K562 (cell line): ENCODE data around the gene DVL2. TPM values are rescaled to one million over a fixed set of nuclear protein-coding genes. Genes with fewer than 3 reads are reported as not detected.

Experiments used
- ATAC-seq: fragments of 200-7000 bp; cut with Tn5 transposase; 3 replicates; pipeline ENCODE4 v1.9.1; 2020; ENCODE audit warnings: moderate library complexity
- BruUV-seq: library from RNA; stranded (reverse); fragments of 400-500 nt; replicated peaks from 2 replicates; lab custom pipeline; 2021; lab: Mats Ljungman, UMichigan
- CTCF ChIA-PET: fragments of 300-600 bp; formaldehyde crosslinking; extraction: SDS; loops from one replicate; lab custom pipeline; 2021; ENCODE audit warnings: low intra/inter-chr PET ratio; lab: Yijun Ruan, JAX
- POLR2A ChIA-PET: fragments of 300-600, 350-650 bp; sonication (Branson Sonifier 250); formaldehyde crosslinking; extraction: SDS; loops from one replicate; lab custom pipeline; 2021; ENCODE audit warnings: antibody characterized with exemption, inconsistent platforms; lab: Yijun Ruan, JAX
- DNase-seq, 4 experiments: peaks; one replicate each; pipeline versions ENCODE4 v3.0.0 to v3.0.0-alpha.2; 2011 to 2018; ENCODE audit warnings: low spot score in 3 of 4, mixed read lengths in 3 of 4; ENCODE audit errors: extremely low read depth in 1 of 4
- FAIRE-seq: peaks from 2 replicates; lab custom pipeline; 2011; peaks lifted over from hg19 to GRCh38; lab: Jason Lieb, UNC
- H2AFZ ChIP-seq: 2 replicates; pipeline ENCODE4 v1.6.0; 2011; ENCODE audit warnings: low read depth, low read length, control low read depth, inconsistent platforms
- H3K27ac ChIP-seq: fragments of 200-600 bp; 3 replicates; pipeline ENCODE4 v1.8.0; 2011; ENCODE audit warnings: low read depth, mild to moderate bottlenecking, control low read depth, inconsistent platforms, low read length, moderate library complexity, mixed read lengths; ENCODE audit errors: extremely low read depth
- H3K27me3 ChIP-seq, 2 experiments: fragments of 300-600 bp in 1 of 2; 2 replicates in 1 of 2; 3 replicates in 1 of 2; pipeline versions ENCODE4 v1.6.0 to v1.8.0; 2011; ENCODE audit warnings: inconsistent platforms in 2 of 2, low read length in 2 of 2, mild to moderate bottlenecking in 1 of 2, mixed read lengths in 1 of 2, moderate library complexity in 1 of 2; ENCODE audit not compliant: control insufficient read depth in 2 of 2, insufficient read depth in 2 of 2
- H3K36me3 ChIP-seq: fragments of 300-600 bp; 3 replicates; pipeline ENCODE4 v1.8.0; 2011; ENCODE audit warnings: mild to moderate bottlenecking, low read length, inconsistent platforms; ENCODE audit not compliant: control insufficient read depth, insufficient read depth
- H3K4me1 ChIP-seq, 2 experiments: fragments of 200-600 bp in 1 of 2; replicated peaks in 1 of 2; 2 replicates in 1 of 2; 3 replicates in 1 of 2; pipeline versions ENCODE4 v1.5.1 to v1.8.0; 2011; ENCODE audit warnings: inconsistent platforms in 2 of 2, low read length in 2 of 2, mild to moderate bottlenecking in 1 of 2, mixed read lengths in 1 of 2, moderate library complexity in 1 of 2; ENCODE audit not compliant: control insufficient read depth in 2 of 2, insufficient read depth in 2 of 2
- H3K4me2 ChIP-seq: 2 replicates; pipeline ENCODE4 v1.6.1; 2011; ENCODE audit warnings: low read length, control low read depth, inconsistent platforms, mixed read lengths; ENCODE audit not compliant: insufficient read depth
- H3K4me3 ChIP-seq: fragments of 200-600 bp; sonication (generic), shearing (Covaris generic); 2 replicates; pipeline ENCODE4 v1.5.1; 2016; ENCODE audit warnings: control low read depth, inconsistent platforms
- H3K79me2 ChIP-seq: fragments of 200-600 bp; 3 replicates; pipeline ENCODE4 v1.8.0; 2011; ENCODE audit warnings: low read length, inconsistent platforms; ENCODE audit not compliant: control insufficient read depth, insufficient read depth
- H3K9ac ChIP-seq, 2 experiments: 2 replicates each; pipeline versions ENCODE4 v1.6.0 to v1.6.1; 2011; ENCODE audit warnings: low read depth in 2 of 2, low read length in 2 of 2, control low read depth in 1 of 2, inconsistent platforms in 1 of 2, mild to moderate bottlenecking in 1 of 2, mixed read lengths in 1 of 2; ENCODE audit not compliant: insufficient read depth in 1 of 2
- H3K9me1 ChIP-seq: one replicate; pipeline ENCODE4 v1.6.0; 2011; ENCODE audit warnings: inconsistent platforms, mild to moderate bottlenecking, low read length, moderate library complexity; ENCODE audit not compliant: control insufficient read depth, insufficient read depth
- H3K9me3 ChIP-seq: replicated peaks from 2 replicates; pipeline ENCODE4 v1.5.1; 2011; ENCODE audit warnings: low read depth, low read length, inconsistent platforms; ENCODE audit not compliant: control insufficient read depth, insufficient read depth
- H4K20me1 ChIP-seq: replicated peaks from 2 replicates; pipeline ENCODE4 v1.6.1; 2011; ENCODE audit warnings: low read length, inconsistent platforms, mixed read lengths; ENCODE audit not compliant: control insufficient read depth, insufficient read depth
- NEUROD1 ChIP-seq: fragments of 150-350 bp; IDR thresholded peaks from 2 replicates; pipeline ENCODE4 v1.6.1; 2014; ENCODE audit warnings: borderline replicate concordance, low read length, low read depth; ENCODE audit not compliant: partially characterized antibody
- SMAD4 ChIP-seq: fragments of 250-450 bp; sonication (Bioruptor Pico); conservative IDR thresholded peaks from 2 replicates; pipeline ENCODE4 v1.8.0; 2021; ENCODE audit warnings: inconsistent platforms, mild to moderate bottlenecking, moderate library complexity
- TOE1 ChIP-seq, 2 experiments: fragments of 450-650 bp in 1 of 2; sonication (generic) in 1 of 2; formaldehyde crosslinking in 1 of 2; IDR thresholded peaks; 2 replicates each; pipeline versions ENCODE4 v1.7.1 to v1.8.0; 2016 to 2022; ENCODE audit warnings: borderline replicate concordance in 2 of 2, mild to moderate bottlenecking in 2 of 2, antibody characterized with exemption in 1 of 2, inconsistent platforms in 1 of 2, low read depth in 1 of 2, missing genetic modification reagents in 1 of 2, moderate library complexity in 1 of 2
- WGBS: fragments of 100-300 bp; shearing (Covaris generic); methylation state at CpG from one replicate; pipeline ENCODE4 v1.1.6; 2016; ENCODE audit warnings: low coverage, mixed read lengths; ENCODE audit not compliant: insufficient coverage; ENCODE audit errors: missing lambda C conversion rate; 5-methylcytosine and 5-hydroxymethylcytosine counted together
- in situ Hi-C: fragments of 300-500 bp; cut with MboI; formaldehyde crosslinking; loops from 4 replicates; pipeline ENCODE4 v1.15.0; 2018; ENCODE audit warnings: inconsistent platforms, mixed read lengths
- intact Hi-C: fragments of 100-400 bp; cut with micrococcal nuclease; formaldehyde crosslinking; loops from 2 replicates; pipeline ENCODE4 v1.14.2; 2022
- polyA plus RNA-seq, 8 experiments: library from polyadenylated mRNA; depleted of rRNA in 4 of 8; stranded (reverse) in 5 of 8; unstranded in 3 of 8; fragments of >200 nt; fragmentation: Nextera tagmentation in 2 of 8; fragmentation: Illumina TruSeq in 1 of 8; extraction: Ambion mirVana in 2 of 8; extraction: Trizol in 1 of 8; gene quantifications; 2 replicates each; pipeline versions ENCODE4 v1.2.1 to v1.2.3, GENCODE V29; 2011 to 2014; ENCODE audit warnings: inconsistent platforms in 1 of 8, missing spikeins in 1 of 8
- total RNA-seq, 7 experiments: library from RNA; depleted of rRNA in 6 of 7; stranded (reverse); fragments of >200 nt in 6 of 7; fragmentation: Illumina TruSeq in 2 of 7; extraction: Trizol in 2 of 7; gene quantifications; 2 replicates each; pipeline versions ENCODE4 v1.2.1 to v1.2.3, GENCODE V29; 2011 to 2021; ENCODE audit warnings: low replicate concordance in 1 of 7
- TF ChIP-seq, protein P1 (sequence below): sonication (generic); formaldehyde crosslinking; IDR thresholded peaks from 2 replicates; pipeline ENCODE4 v1.8.0; 2022; ENCODE audit warnings: mild to moderate bottlenecking, missing genetic modification reagents
- TF ChIP-seq, protein P2 (sequence below), 2 experiments: fragments of 450-650 bp in 1 of 2; sonication (generic) in 1 of 2; formaldehyde crosslinking in 1 of 2; IDR thresholded peaks in 1 of 2; conservative IDR thresholded peaks in 1 of 2; 2 replicates each; pipeline versions ENCODE4 v1.6.1 to v1.8.1; 2016 to 2023; ENCODE audit warnings: mild to moderate bottlenecking in 2 of 2, moderate library complexity in 2 of 2, inconsistent platforms in 1 of 2, missing genetic modification reagents in 1 of 2

The DVL2 gene
- total and polyA plus RNA-seq, 9 of the 15 experiments (the other 6 are each of a cell fraction or from before 2014, with no cell fraction given): 1.3 to 49.5 (median 24.3) TPM

DNA sequence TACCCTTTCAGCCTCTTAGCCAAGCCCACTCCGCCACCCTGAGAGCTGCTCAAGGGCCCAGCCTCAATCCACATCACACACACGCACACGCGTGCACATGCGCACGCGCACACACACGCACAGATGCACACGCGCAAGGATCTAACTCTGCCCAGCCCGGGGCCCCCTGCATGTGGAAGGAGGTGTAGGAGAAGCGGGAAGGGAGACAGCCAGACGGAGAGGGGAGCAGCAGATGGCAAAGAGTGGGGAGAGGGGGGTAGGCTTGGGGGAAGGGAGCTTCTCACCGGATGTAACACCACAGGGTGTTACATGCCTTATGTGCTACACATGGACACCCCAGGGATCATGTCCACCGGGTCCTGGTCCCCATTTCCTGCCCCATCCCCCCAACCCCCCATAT lies 30.0 kb downstream of the DVL2 start (continued):
- TF ChIP-seq, protein P1, sequence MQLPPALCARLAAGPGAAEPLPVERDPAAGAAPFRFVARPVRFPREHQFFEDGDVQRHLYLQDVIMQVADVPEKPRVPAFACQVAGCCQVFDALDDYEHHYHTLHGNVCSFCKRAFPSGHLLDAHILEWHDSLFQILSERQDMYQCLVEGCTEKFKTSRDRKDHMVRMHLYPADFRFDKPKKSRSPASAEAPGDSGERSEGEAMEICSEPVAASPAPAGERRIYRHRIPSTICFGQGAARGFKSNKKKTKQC (CRISPR knock-in tag): no peak
- no peak for TF ChIP-seq NEUROD1
- TF ChIP-seq, all 486 proteins: peak for 0

DNA sequence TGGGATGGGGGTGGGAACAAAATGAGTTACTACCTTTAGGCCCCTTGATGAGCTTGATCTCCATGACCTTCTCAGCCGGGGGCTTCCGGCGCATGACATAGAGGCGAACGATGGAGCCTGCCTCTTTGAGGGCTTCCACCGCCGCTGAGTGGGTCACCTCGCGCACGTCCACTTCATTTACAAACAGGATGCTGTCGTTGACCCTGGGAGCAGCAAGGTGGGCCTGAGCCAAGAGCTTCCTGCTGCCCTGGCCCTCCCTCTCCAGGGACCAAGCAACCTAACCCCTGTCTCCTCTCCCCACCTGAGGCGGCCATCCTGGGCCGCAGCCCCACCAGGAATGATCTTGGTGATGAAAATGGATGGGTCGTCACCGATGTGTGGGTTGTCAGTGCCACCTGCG lies 30.9 kb downstream of the DVL2 start:
- Histone ChIP-seq H3K4me3 (no peak overlapping the region), H3K79me2 (no peaks in the 10 kb centered on the region), H3K27ac (no peak overlapping the region), H3K4me2 (no peak overlapping the region), H3K4me1 (peaks cover 7 to 32% of the 10 kb centered on the region in 2 experiments; a peak in 4 of 5 replicates), H3K36me3 (peaks cover 21% of the 10 kb centered on the region; the same call in 2 of the 3 replicates), H3K9ac (no peak overlapping the region)
- intact Hi-C loops: no loop called here
- no TSS peak for BruUV-seq
- DNase-seq: no peak
- WGBS: 96% methylated on average over 8 of the region's 16 CpGs
- no peak for TF ChIP-seq TOE1 (IDR thresholded peaks at IDR 0.05; ENCODE audit: borderline replicate concordance)
- TF ChIP-seq TOE1 (CRISPR knock-in tag; IDR thresholded peaks at IDR 0.05; ENCODE audit: borderline replicate concordance, low read depth): no peak
- TF ChIP-seq, protein P2, sequence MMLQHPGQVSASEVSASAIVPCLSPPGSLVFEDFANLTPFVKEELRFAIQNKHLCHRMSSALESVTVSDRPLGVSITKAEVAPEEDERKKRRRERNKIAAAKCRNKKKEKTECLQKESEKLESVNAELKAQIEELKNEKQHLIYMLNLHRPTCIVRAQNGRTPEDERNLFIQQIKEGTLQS (IDR thresholded peaks at IDR 0.05): no peak
- TF ChIP-seq, protein P2 (CRISPR knock-in tag; conservative IDR thresholded peaks at IDR 0.05): no peak
- TF ChIP-seq SMAD4 (CRISPR knock-in tag): no peak
- TF ChIP-seq, all 486 proteins: peak for 0
- FAIRE-seq (no peak), ATAC-seq (no peak)
- ChIA-PET POLR2A (no interaction called here), CTCF (no interaction called here)
- in situ Hi-C loops: no loop called here
- no peak overlapping the region for H2AFZ ChIP-seq
- no peaks in the 10 kb centered on the region for H3K9me1 ChIP-seq
- H3K27me3 ChIP-seq: no peaks in the 10 kb centered on the region
- 0 out of 2 replicates have a peak, but pooled peaks cover 3% of the 10 kb centered on the region for H4K20me1 ChIP-seq
- no peaks in the 10 kb centered on the region for H3K9me3 ChIP-seq
